Upper lobe of left lung (tissue), 6 donors: ENCODE data around the gene SLC1A7. TPM values are rescaled to one million over a fixed set of nuclear protein-coding genes. Genes with fewer than 3 reads are reported as not detected.

Source experiments
- ATAC-seq, 2 donors: fragments of 200-7000 bp; cut with Tn5 transposase; one replicate each; pipeline ENCODE4 v1.9.1; 2022; ENCODE audit warnings: mild to moderate bottlenecking in 2 of 2, moderate library complexity in 2 of 2; ENCODE audit not compliant: low FRiP score in 2 of 2
- DNase-seq, 2 donors: peaks; one replicate each; pipeline ENCODE4 v3.0.0-alpha.2; 2019 to 2020
- H3K27ac ChIP-seq, 4 donors: fragments of 200-600 bp; sonication (generic); one replicate each; pipeline ENCODE4 v1.5.1; 2016 to 2019
- H3K27me3 ChIP-seq, 4 donors: fragments of 200-600 bp; sonication (generic); one replicate each; pipeline ENCODE4 v1.5.1; 2017 to 2019
- H3K36me3 ChIP-seq, 4 donors: fragments of 200-600 bp; sonication (generic); one replicate each; pipeline ENCODE4 v1.5.1; 2016 to 2019
- H3K4me1 ChIP-seq, 4 donors: fragments of 200-600 bp; sonication (generic); one replicate each; pipeline ENCODE4 v1.5.1; 2018 to 2019
- H3K4me3 ChIP-seq, 4 donors: fragments of 200-600 bp; sonication (generic); one replicate each; pipeline ENCODE4 v1.5.1; 2017 to 2019; ENCODE audit warnings: mild to moderate bottlenecking in 2 of 4, moderate library complexity in 1 of 4
- H3K9me3 ChIP-seq, 4 donors: fragments of 200-600 bp; sonication (generic); one replicate each; pipeline ENCODE4 v1.5.1; 2018 to 2019
- CTCF ChIP-seq, 6 experiments: fragments of 450-650 bp in 4 of 6; fragments of 200-600 bp in 2 of 6; sonication (generic) in 2 of 6; IDR thresholded peaks; one replicate each; pipeline ENCODE4 v1.5.1; 2016 to 2019; ENCODE audit warnings: antibody characterized with exemption in 6 of 6
- EP300 ChIP-seq, 4 donors: sonication (generic); formaldehyde crosslinking; IDR thresholded peaks; one replicate each; pipeline ENCODE4 v1.5.1; 2017; ENCODE audit warnings: antibody characterized with exemption in 4 of 4, control low read depth in 2 of 4
- POLR2A ChIP-seq, 4 donors: fragments of 450-650 bp; IDR thresholded peaks; one replicate each; pipeline ENCODE4 v1.5.1; 2016 to 2017; ENCODE audit warnings: antibody characterized with exemption in 4 of 4, mild to moderate bottlenecking in 2 of 4
- POLR2AphosphoS5 ChIP-seq, 2 donors: sonication (generic); formaldehyde crosslinking; IDR thresholded peaks; one replicate each; pipeline ENCODE4 v1.5.1; 2017; ENCODE audit warnings: antibody characterized with exemption in 2 of 2
- WGBS, 2 donors: methylation state at CpG; one replicate each; pipeline ENCODE4 v1.1.5; 2017 to 2018; 5-methylcytosine and 5-hydroxymethylcytosine counted together
- small RNA-seq, 4 donors: library from RNA; depleted of rRNA; stranded (forward); fragments of <200 nt; gene quantifications; one replicate each; pipeline ENCODE3, GENCODE V24; 2016
- total RNA-seq, 6 donors: library from RNA; depleted of rRNA in 4 of 6; stranded (reverse); fragments of >200 nt in 4 of 6; gene quantifications; one replicate each; pipeline versions ENCODE4 v1.1.0 to v1.2.1, GENCODE V29; 2016 to 2021
- donor health status: DM: no; HTN: no; CAD: no; lungs with moderate emphysema.
- donor health status: DM: no; HTN: yes; CAD: no; lungs with severe emphysema.

The SLC1A7 gene
- total RNA-seq, 6 donors from 2014 or later = 0.37 to 1.3 (median 0.77) TPM; not detected in 2

GRCh38 chr1:53038566-53038965 is 103.9 kb downstream of the SLC1A7 start:
- H3K4me1 ChIP-seq = no peaks in the 10 kb centered on the region
- DNase-seq = no peak
- no peaks in the 10 kb centered on the region for H3K9me3 ChIP-seq
- peaks cover 8 to 32% (median 19%) of the 10 kb centered on the region in 4 donors for H3K36me3 ChIP-seq
- ATAC-seq = no peak
- no peak overlapping the region for H3K4me3 ChIP-seq
- WGBS, 2 donors = 94 to 100% methylated on average over 3 of the region's 3 CpGs
- no peaks in the 10 kb centered on the region for H3K27me3 ChIP-seq
- H3K27ac ChIP-seq = no peak overlapping the region
- TF ChIP-seq EP300 (IDR thresholded peaks at IDR 0.05) = no peak
- TF ChIP-seq POLR2AphosphoS5 (IDR thresholded peaks at IDR 0.05) = no peak
- no peak for TF ChIP-seq POLR2A (IDR thresholded peaks at IDR 0.05)
- no peak for TF ChIP-seq CTCF (IDR thresholded peaks at IDR 0.05)

Small RNA genes within 50 kb of the gene (small RNA-seq; reads per million reads assigned to genes)
- gene HIGD1AP11 = 0 reads per million in 4 donors

Other genes with a start within 250 kb of the SLC1A7 start
- 100 to 1,000 TPM in 4 of 6 donors, 10 to 100 TPM in 2; 76.3 to 443 (median 113) TPM for gene ECHDC2, start 220.9 kb downstream of the SLC1A7 start, total RNA-seq
- 100 to 1,000 TPM in 4 of 6 donors, 10 to 100 TPM in 2; 52.4 to 173 (median 131) TPM for gene SCP2, start 215.4 kb downstream of the SLC1A7 start, total RNA-seq
- 10 to 100 TPM; 15.2 to 87.1 (median 53.1) TPM for gene PODN, start 80.4 kb downstream of the SLC1A7 start, total RNA-seq
- 10 to 100 TPM; 16.8 to 39.2 (median 27.6) TPM for gene CPT2, start 54.2 kb upstream of the SLC1A7 start, total RNA-seq
- gene CZIB, start 78.0 kb upstream of the SLC1A7 start, total RNA-seq = 10 to 100 TPM; 28.0 to 61.3 (median 42.4) TPM
- gene MAGOH, start 95.9 kb upstream of the SLC1A7 start, total RNA-seq = 10 to 100 TPM; 18.6 to 49.8 (median 33.8) TPM
- gene LRP8, start 185.4 kb upstream of the SLC1A7 start, total RNA-seq = 10 to 100 TPM in 4 of 6 donors, 1 to 10 TPM in 2; 4.6 to 23.0 (median 11.1) TPM